Esophagus muscularis mucosa (tissue), 4 donors: ENCODE data around the gene EPX. TPM values are rescaled to one million over a fixed set of nuclear protein-coding genes. Genes with fewer than 3 reads are reported as not detected.

Experiments used
- DNase-seq: peaks from one replicate; pipeline ENCODE4 v3.0.0-alpha.2; 2017; ENCODE audit errors: extremely low spot score
- H3K27ac ChIP-seq, 4 donors: fragments of 200-600 bp; sonication (generic); replicated peaks in 1 of 4; 1 replicate in 3 of 4; 2 replicates in 1 of 4; pipeline ENCODE4 v1.5.1; 2016 to 2019; ENCODE audit warnings: mild to moderate bottlenecking in 1 of 4
- H3K27me3 ChIP-seq, 4 donors: fragments of 200-600 bp; sonication (generic); one replicate each; pipeline versions ENCODE4 v1.5.1 to v1.6.0; 2016 to 2019
- H3K36me3 ChIP-seq, 4 donors: fragments of 200-600 bp; sonication (generic); one replicate each; pipeline ENCODE4 v1.5.1; 2016 to 2019
- H3K4me1 ChIP-seq, 4 donors: fragments of 200-600 bp; sonication (generic); one replicate each; pipeline ENCODE4 v1.5.1; 2016 to 2019
- H3K4me3 ChIP-seq, 4 donors: fragments of 200-600 bp; sonication (generic); 1 replicate in 2 of 4; 2 replicates in 2 of 4; pipeline ENCODE4 v1.5.1; 2016 to 2019; ENCODE audit warnings: mild to moderate bottlenecking in 4 of 4, moderate library complexity in 1 of 4
- H3K9me3 ChIP-seq, 4 donors: fragments of 200-600 bp; sonication (generic); 1 replicate in 3 of 4; 2 replicates in 1 of 4; pipeline ENCODE4 v1.5.1; 2016 to 2019
- CTCF ChIP-seq, 3 experiments: fragments of 200-600 bp in 2 of 3; fragments of 450-650 bp in 1 of 3; sonication (generic) in 2 of 3; IDR thresholded peaks; one replicate each; pipeline ENCODE4 v1.5.1; 2017 to 2019; ENCODE audit warnings: antibody characterized with exemption in 3 of 3, mild to moderate bottlenecking in 2 of 3, moderate library complexity in 1 of 3
- EP300 ChIP-seq: sonication (generic); formaldehyde crosslinking; IDR thresholded peaks from one replicate; pipeline ENCODE4 v1.6.1; 2017; ENCODE audit warnings: antibody characterized with exemption
- POLR2A ChIP-seq: fragments of 450-650 bp; IDR thresholded peaks from one replicate; pipeline ENCODE4 v1.6.1; 2017; ENCODE audit warnings: antibody characterized with exemption, moderate library complexity, mild to moderate bottlenecking, low read depth
- POLR2AphosphoS5 ChIP-seq, 2 donors: sonication (generic); formaldehyde crosslinking; IDR thresholded peaks; one replicate each; pipeline ENCODE4 v1.6.1; 2017; ENCODE audit warnings: antibody characterized with exemption in 2 of 2
- WGBS: methylation state at CpG from one replicate; pipeline ENCODE4 v1.1.5; 2018; 5-methylcytosine and 5-hydroxymethylcytosine counted together
- intact Hi-C: fragments of 100-400 bp; cut with DNase I; formaldehyde crosslinking; loops from one replicate; pipeline ENCODE4 v1.15.1; 2023
- total RNA-seq, 4 donors: library from RNA; depleted of rRNA; stranded (reverse); fragments of >200 nt; gene quantifications; one replicate each; pipeline versions ENCODE4 v1.1.0 to v1.2.1, GENCODE V29; 2016

Gene EPX
- total RNA-seq, 4 donors from 2014 or later, result not detected

- WGBS, result 12% methylated on average over 2 of the region's 2 CpGs
- no peak overlapping the region for H3K27ac ChIP-seq
- DNase-seq, result no peak
- no peaks in the 10 kb centered on the region for H3K36me3 ChIP-seq
- TF ChIP-seq POLR2A (no peak), EP300 (no peak), CTCF (IDR thresholded peaks at IDR 0.05) (peak in 1 of 3 experiments; percentile 29), POLR2AphosphoS5 (IDR thresholded peaks at IDR 0.05) (no peak)
- H3K9me3 ChIP-seq, result no peaks in the 10 kb centered on the region
- no peak overlapping the region for H3K4me3 ChIP-seq
- H3K4me1 ChIP-seq, result no peaks in the 10 kb centered on the region
- intact Hi-C loops, result no loop called here
- H3K27me3 ChIP-seq, result peaks cover 0 to 40% (median 0%) of the 10 kb centered on the region in 4 donors
Measured at GRCh38 chr17:58172369-58173071, 20.0 kb upstream of the EPX start.

GRCh38 chr17:58174871-58175270, 17.7 kb upstream of the EPX start:
- H3K4me1 ChIP-seq, result no peaks in the 10 kb centered on the region
- H3K36me3 ChIP-seq, result no peaks in the 10 kb centered on the region
- DNase-seq, result no peak
- H3K4me3 ChIP-seq, result no peak overlapping the region
- H3K27ac ChIP-seq, result no peak overlapping the region
- no peaks in the 10 kb centered on the region for H3K9me3 ChIP-seq
- intact Hi-C loops, result no loop called here
- WGBS, result 61% methylated on average over 3 of the region's 3 CpGs
- H3K27me3 ChIP-seq, result peaks cover 0 to 30% (median 0%) of the 10 kb centered on the region in 4 donors
- TF ChIP-seq CTCF (IDR thresholded peaks at IDR 0.05) (no peak), EP300 (no peak), POLR2A (no peak), POLR2AphosphoS5 (IDR thresholded peaks at IDR 0.05) (no peak)

GRCh38 chr17:58176200-58176599, 16.3 kb upstream of the EPX start:
- DNase-seq, result no peak
- H3K4me3 ChIP-seq, result no peak overlapping the region
- intact Hi-C loops, result no loop called here
- WGBS, result 41% methylated on average over 7 of the region's 7 CpGs
- H3K9me3 ChIP-seq, result no peaks in the 10 kb centered on the region
- TF ChIP-seq POLR2A (no peak), CTCF (IDR thresholded peaks at IDR 0.05) (no peak), POLR2AphosphoS5 (IDR thresholded peaks at IDR 0.05) (no peak), EP300 (no peak)
- no peak overlapping the region for H3K27ac ChIP-seq
- H3K36me3 ChIP-seq, result no peaks in the 10 kb centered on the region
- no peaks in the 10 kb centered on the region for H3K4me1 ChIP-seq
- peaks cover 0 to 24% (median 0%) of the 10 kb centered on the region in 4 donors for H3K27me3 ChIP-seq

GRCh38 chr17:58181796-58182195, 10.7 kb upstream of the EPX start:
- TF ChIP-seq CTCF (IDR thresholded peaks at IDR 0.05) (no peak), EP300 (no peak), POLR2A (no peak), POLR2AphosphoS5 (IDR thresholded peaks at IDR 0.05) (no peak)
- Histone ChIP-seq H3K27me3 (peaks cover 0 to 27% (median 0%) of the 10 kb centered on the region in 4 donors), H3K9me3 (no peaks in the 10 kb centered on the region), H3K36me3 (no peaks in the 10 kb centered on the region), H3K4me1 (no peaks in the 10 kb centered on the region), H3K27ac (no peak overlapping the region), H3K4me3 (no peak overlapping the region)
- WGBS, result 60% methylated on average over 4 of the region's 4 CpGs
- intact Hi-C loops, result no loop called here
- DNase-seq, result no peak

GRCh38 chr17:58183514-58183913, 9.0 kb upstream of the EPX start:
- no peaks in the 10 kb centered on the region for H3K4me1 ChIP-seq
- H3K4me3 ChIP-seq, result no peak overlapping the region
- no peak for DNase-seq
- no peak overlapping the region for H3K27ac ChIP-seq
- peaks cover 0 to 20% (median 0%) of the 10 kb centered on the region in 4 donors for H3K27me3 ChIP-seq
- TF ChIP-seq EP300 (no peak), POLR2AphosphoS5 (IDR thresholded peaks at IDR 0.05) (no peak), CTCF (IDR thresholded peaks at IDR 0.05) (no peak), POLR2A (no peak)
- WGBS, result 79% methylated on average over 4 of the region's 4 CpGs
- no peaks in the 10 kb centered on the region for H3K9me3 ChIP-seq
- intact Hi-C loops, result no loop called here
- no peaks in the 10 kb centered on the region for H3K36me3 ChIP-seq
